GM21737 (cell line): ENCODE results near the gene TRIM52.
A peak's percentile ranks its signal among the peaks of the same experiment; 100 is the strongest.
"Not testable (repeated sequence)": the region's sequence is repeated elsewhere in the genome, so short reads cannot be mapped to it uniquely, and the experiment has no call there.

Experiments used
- ATAC-seq: cut with Tn5 transposase; IDR thresholded peaks from one replicate; pipeline ENCODE4 v1.9.1; 2021; ENCODE audit warnings: mild to moderate bottlenecking, moderate library complexity; ENCODE audit not compliant: unreplicated experiment

The TRIM52 gene

GRCh38 chr5:181217111-181217802, 43.7 kb downstream of the TRIM52 start:
- peak; percentile 24 for ATAC-seq

GRCh38 chr5:181215997-181216989, 44.6 kb downstream of the TRIM52 start:
- ATAC-seq, result no peak

- ATAC-seq, result not testable (repeated sequence)
Observed at GRCh38 chr5:181214249-181214648, 46.7 kb downstream of the TRIM52 start.

GRCh38 chr5:181212934-181213333, 48.0 kb downstream of the TRIM52 start:
- ATAC-seq, result no peak

GRCh38 chr5:181212080-181212479, 48.9 kb downstream of the TRIM52 start:
- no peak for ATAC-seq

GRCh38 chr5:181211208-181211607, 49.7 kb downstream of the TRIM52 start:
- no peak for ATAC-seq

- ATAC-seq, result not testable (repeated sequence)
Observed at GRCh38 chr5:181210698-181211097, 50.2 kb downstream of the TRIM52 start.

- ATAC-seq, result not testable (repeated sequence)
Observed at GRCh38 chr5:181210148-181210547, 50.8 kb downstream of the TRIM52 start.

- not testable (repeated sequence) for ATAC-seq
Observed at GRCh38 chr5:181209006-181209405, 51.9 kb downstream of the TRIM52 start.

GRCh38 chr5:181207960-181208253, 53.0 kb downstream of the TRIM52 start:
- ATAC-seq, result no peak

GRCh38 chr5:181207214-181207959, 53.6 kb downstream of the TRIM52 start:
- ATAC-seq, result peak; percentile 24

- ATAC-seq, result no peak
Observed at GRCh38 chr5:181205761-181206649, 54.9 kb downstream of the TRIM52 start.
